Endothelial cell of umbilical vein (primary cell): Measurements from ENCODE around the gene GGT6. TPM values are rescaled to one million over a fixed set of nuclear protein-coding genes. Genes with fewer than 3 reads are reported as not detected.

Source experiments
- BruUV-seq: library from RNA; stranded (reverse); fragments of 400-500 nt; replicated peaks from 2 replicates; lab custom pipeline; 2021; lab: Mats Ljungman, UMichigan
- CTCF ChIA-PET: fragments of 300-600, 350-600 bp; sonication (Branson Sonifier 250); formaldehyde crosslinking; loops from one replicate; lab custom pipeline; 2021; ENCODE audit warnings: antibody characterized with exemption, inconsistent platforms; lab: Charles Lee
- POLR2A ChIA-PET: fragments of 300-600, 350-600 bp; sonication (Branson Sonifier 250); formaldehyde crosslinking; loops from one replicate; lab custom pipeline; 2021; ENCODE audit warnings: antibody characterized with exemption, inconsistent platforms; lab: Charles Lee
- DNase-seq: peaks from one replicate; pipeline ENCODE4 v3.0.0-alpha.2; 2011; ENCODE audit warnings: low read depth, low spot score
- FAIRE-seq: peaks from 2 replicates; lab custom pipeline; 2011; peaks lifted over from hg19 to GRCh38; lab: Jason Lieb, UNC
- H2AFZ ChIP-seq: 2 replicates; pipeline ENCODE4 v1.6.0; 2012; ENCODE audit warnings: low read depth, low read length, control low read depth, inconsistent platforms
- H3K27ac ChIP-seq: 2 replicates; pipeline ENCODE4 v1.5.1; 2011; ENCODE audit warnings: low read depth, mild to moderate bottlenecking, control low read depth, low read length, moderate library complexity; ENCODE audit not compliant: insufficient read depth
- H3K27me3 ChIP-seq, 2 experiments: 2 replicates each; pipeline versions ENCODE4 v1.6.0 to v1.6.1; 2011; ENCODE audit warnings: low read length in 2 of 2, mixed read lengths in 1 of 2; ENCODE audit not compliant: control insufficient read depth in 2 of 2, insufficient read depth in 2 of 2
- H3K36me3 ChIP-seq, 2 experiments: 2 replicates in 1 of 2; 3 replicates in 1 of 2; pipeline ENCODE4 v1.5.1; 2011; ENCODE audit warnings: low read length in 2 of 2, mild to moderate bottlenecking in 1 of 2, moderate library complexity in 1 of 2; ENCODE audit not compliant: control insufficient read depth in 2 of 2, insufficient read depth in 2 of 2; ENCODE audit errors: extremely low read depth in 1 of 2
- H3K4me1 ChIP-seq: 3 replicates; pipeline ENCODE4 v1.5.1; 2011; ENCODE audit warnings: mild to moderate bottlenecking, low read length; ENCODE audit not compliant: control insufficient read depth, insufficient read depth; ENCODE audit errors: extremely low read depth
- H3K4me2 ChIP-seq: 2 replicates; pipeline ENCODE4 v1.6.1; 2011; ENCODE audit warnings: low read length, control low read depth, mixed read lengths; ENCODE audit not compliant: insufficient read depth
- H3K4me3 ChIP-seq, 3 experiments: fragments of 200-600 bp in 1 of 3; sonication (generic), shearing (Covaris generic) in 1 of 3; replicated peaks in 1 of 3; 2 replicates each; pipeline ENCODE4 v1.5.1; 2011 to 2016; ENCODE audit warnings: control low read depth in 3 of 3, low read length in 3 of 3, mild to moderate bottlenecking in 2 of 3, inconsistent platforms in 1 of 3, low read depth in 1 of 3, moderate library complexity in 1 of 3; ENCODE audit not compliant: insufficient read depth in 1 of 3
- H3K79me2 ChIP-seq: 2 replicates; pipeline ENCODE4 v1.6.0; 2012; ENCODE audit warnings: low read length, inconsistent platforms; ENCODE audit not compliant: control insufficient read depth, insufficient read depth
- H3K9ac ChIP-seq: replicated peaks from 2 replicates; pipeline ENCODE3; 2011; ENCODE audit warnings: low read length, control low read depth; ENCODE audit not compliant: insufficient read depth; ENCODE audit errors: extremely low read depth
- H3K9me1 ChIP-seq: replicated peaks from 3 replicates; pipeline ENCODE4 v1.6.0; 2011; ENCODE audit warnings: mild to moderate bottlenecking, low read length; ENCODE audit not compliant: control insufficient read depth, insufficient read depth; ENCODE audit errors: extremely low read depth
- H3K9me3 ChIP-seq: replicated peaks from 2 replicates; pipeline ENCODE4 v1.5.1; 2012; ENCODE audit warnings: low read length, inconsistent platforms; ENCODE audit not compliant: control insufficient read depth, insufficient read depth
- H4K20me1 ChIP-seq: replicated peaks from 2 replicates; pipeline ENCODE3; 2011; ENCODE audit warnings: mild to moderate bottlenecking, low read length; ENCODE audit not compliant: control insufficient read depth, insufficient read depth; ENCODE audit errors: extremely low read depth
- EZH2 ChIP-seq: IDR thresholded peaks from 2 replicates; pipeline ENCODE4 v1.6.1; 2012; ENCODE audit warnings: borderline replicate concordance, low read depth, mild to moderate bottlenecking, moderate library complexity, low read length, inconsistent platforms; ENCODE audit not compliant: severe bottlenecking
- FOS ChIP-seq: IDR thresholded peaks from 2 replicates; pipeline ENCODE4 v1.6.1; 2011; ENCODE audit warnings: mild to moderate bottlenecking, low read length, moderate library complexity, borderline replicate concordance; ENCODE audit not compliant: insufficient read depth
- GATA2 ChIP-seq: IDR thresholded peaks from 2 replicates; pipeline ENCODE4 v1.7.0; 2011; ENCODE audit warnings: low read depth, mild to moderate bottlenecking, moderate library complexity, mixed read lengths, low read length; ENCODE audit not compliant: insufficient read length, insufficient read depth
- JUN ChIP-seq: IDR thresholded peaks from 2 replicates; pipeline ENCODE4 v1.6.1; 2011; ENCODE audit warnings: borderline replicate concordance, low read depth; ENCODE audit not compliant: insufficient read length, insufficient read depth
- MYC ChIP-seq: IDR thresholded peaks from one replicate; pipeline ENCODE4 v1.6.1; 2011; ENCODE audit warnings: mild to moderate bottlenecking, low read depth, low read length
- POLR2A ChIP-seq: IDR thresholded peaks from 2 replicates; pipeline ENCODE4 v1.6.1; 2012; ENCODE audit warnings: low read depth, mild to moderate bottlenecking, control low read depth, low read length
- POLR2AphosphoS5 ChIP-seq: IDR thresholded peaks from 2 replicates; pipeline ENCODE4 v1.6.1; 2012; ENCODE audit warnings: low read depth, mild to moderate bottlenecking, control low read depth, low read length, moderate library complexity; ENCODE audit not compliant: insufficient read depth
- dilution Hi-C: fragments of 300-500 bp; cut with MboI; formaldehyde crosslinking; loops from one replicate; pipeline ENCODE4 v1.15.0; 2019; ENCODE audit warnings: low sequenced_read_pairs; ENCODE audit not compliant: extremely low pct_ligation_motif_present
- intact Hi-C: fragments of 100-400 bp; cut with micrococcal nuclease; formaldehyde crosslinking; loops from one replicate; pipeline ENCODE4 v1.10.0; 2022
- polyA plus RNA-seq, 4 experiments: library from polyadenylated mRNA; depleted of rRNA in 3 of 4; stranded (reverse) in 3 of 4; unstranded in 1 of 4; fragments of >200 nt; gene quantifications; 2 replicates each; pipeline versions ENCODE4 v1.2.1 to v1.2.3, GENCODE V29; 2011 to 2012; ENCODE audit warnings: missing spikeins in 1 of 4
- total RNA-seq: library from RNA; stranded (reverse); gene quantifications from 2 replicates; pipeline ENCODE4 v1.2.3, GENCODE V29; 2021
- TF ChIP-seq, protein P1 (sequence below): IDR thresholded peaks from 2 replicates; pipeline ENCODE4 v1.6.1; 2011; ENCODE audit not compliant: insufficient read depth, insufficient read length
- TF ChIP-seq, protein P2 (sequence below), 2 donors: IDR thresholded peaks; 1 replicate in 1 of 2; 2 replicates in 1 of 2; pipeline ENCODE4 v1.5.1; 2011; ENCODE audit warnings: low read length in 2 of 2, mild to moderate bottlenecking in 2 of 2, moderate library complexity in 2 of 2, control low read depth in 1 of 2, inconsistent platforms in 1 of 2, low read depth in 1 of 2; ENCODE audit not compliant: insufficient read depth in 1 of 2; ENCODE audit errors: extremely low read depth in 1 of 2

Gene GGT6
- total and polyA plus RNA-seq, 2 donors (not counting 3 experiments of a cell fraction or from before 2014, with no cell fraction given): not detected

DNA sequence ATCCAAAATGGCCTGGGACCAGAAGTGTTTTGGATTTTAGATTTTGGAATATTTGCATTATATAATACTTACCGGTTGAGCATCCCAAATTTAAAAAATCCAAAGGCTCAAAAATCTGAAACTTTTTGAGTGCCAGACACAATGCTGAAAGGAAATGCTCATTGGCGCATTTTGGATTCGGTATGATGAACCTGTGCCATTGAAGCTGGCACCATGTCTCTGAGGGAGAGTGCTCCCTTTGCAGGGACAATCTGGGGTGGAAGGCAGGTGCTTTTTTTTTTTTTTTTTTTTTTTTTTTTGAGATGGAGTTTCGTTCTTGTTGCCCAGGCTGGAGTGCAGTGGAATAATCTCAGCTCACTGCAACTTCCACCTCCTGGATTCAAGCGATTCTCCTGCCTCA, 41.7 kb upstream of the GGT6 start:
- H3K79me2 ChIP-seq: no peaks in the 10 kb centered on the region
- no peak for DNase-seq
- H3K27ac ChIP-seq: no peak overlapping the region
- H3K9ac ChIP-seq: no peak overlapping the region
- no peaks in the 10 kb centered on the region for H3K36me3 ChIP-seq
- no peak overlapping the region for H3K4me2 ChIP-seq
- POLR2A ChIA-PET: no interaction called here
- no TSS peak for BruUV-seq
- CTCF ChIA-PET: interaction anchor here (0.6 to 1.5 kb wide), 2 partner anchors 35 to 452 kb away, joined by 3 to 8 read pairs; no protein-coding TSS in a partner anchor
- intact Hi-C loops: no loop called here
- H3K9me1 ChIP-seq: no peaks in the 10 kb centered on the region
- dilution Hi-C loops: no loop called here
- no peaks in the 10 kb centered on the region for H4K20me1 ChIP-seq
- H3K9me3 ChIP-seq: no peaks in the 10 kb centered on the region
- no peak overlapping the region for H3K4me3 ChIP-seq
- H3K4me1 ChIP-seq: no peaks in the 10 kb centered on the region
- H2AFZ ChIP-seq: no peak overlapping the region
- TF ChIP-seq JUN (no peak), GATA2 (no peak), POLR2AphosphoS5 (no peak), POLR2A (no peak), MYC (no peak), FOS (no peak), EZH2 (no peak)
- TF ChIP-seq, protein P1, sequence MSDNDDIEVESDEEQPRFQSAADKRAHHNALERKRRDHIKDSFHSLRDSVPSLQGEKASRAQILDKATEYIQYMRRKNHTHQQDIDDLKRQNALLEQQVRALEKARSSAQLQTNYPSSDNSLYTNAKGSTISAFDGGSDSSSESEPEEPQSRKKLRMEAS: no peak
- TF ChIP-seq, protein P2, sequence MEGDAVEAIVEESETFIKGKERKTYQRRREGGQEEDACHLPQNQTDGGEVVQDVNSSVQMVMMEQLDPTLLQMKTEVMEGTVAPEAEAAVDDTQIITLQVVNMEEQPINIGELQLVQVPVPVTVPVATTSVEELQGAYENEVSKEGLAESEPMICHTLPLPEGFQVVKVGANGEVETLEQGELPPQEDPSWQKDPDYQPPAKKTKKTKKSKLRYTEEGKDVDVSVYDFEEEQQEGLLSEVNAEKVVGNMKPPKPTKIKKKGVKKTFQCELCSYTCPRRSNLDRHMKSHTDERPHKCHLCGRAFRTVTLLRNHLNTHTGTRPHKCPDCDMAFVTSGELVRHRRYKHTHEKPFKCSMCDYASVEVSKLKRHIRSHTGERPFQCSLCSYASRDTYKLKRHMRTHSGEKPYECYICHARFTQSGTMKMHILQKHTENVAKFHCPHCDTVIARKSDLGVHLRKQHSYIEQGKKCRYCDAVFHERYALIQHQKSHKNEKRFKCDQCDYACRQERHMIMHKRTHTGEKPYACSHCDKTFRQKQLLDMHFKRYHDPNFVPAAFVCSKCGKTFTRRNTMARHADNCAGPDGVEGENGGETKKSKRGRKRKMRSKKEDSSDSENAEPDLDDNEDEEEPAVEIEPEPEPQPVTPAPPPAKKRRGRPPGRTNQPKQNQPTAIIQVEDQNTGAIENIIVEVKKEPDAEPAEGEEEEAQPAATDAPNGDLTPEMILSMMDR (IDR thresholded peaks at IDR 0.05; ENCODE audit: extremely low read depth in 1 of 2, insufficient read depth in 1 of 2, low read depth in 1 of 2, low read length in 2 of 2): no peak
- FAIRE-seq: no peak
- peaks cover 0 to 2% of the 10 kb centered on the region in 2 experiments for H3K27me3 ChIP-seq
